IMR-90 (cell line): ENCODE measurements around the gene FBH1. TPM values are rescaled to one million over a fixed set of nuclear protein-coding genes. Genes with fewer than 3 reads are reported as not detected.

ENCODE experiments used
- ATAC-seq: fragments of 200-7000 bp; cut with Tn5 transposase; 2 replicates; pipeline ENCODE4 v1.9.1; 2020; ENCODE audit warnings: low read depth, mild to moderate bottlenecking, moderate library complexity
- BruUV-seq: library from RNA; stranded (reverse); fragments of 400-500 nt; replicated peaks from 2 replicates; lab custom pipeline; 2021; lab: Mats Ljungman, UMichigan
- CTCF ChIA-PET: fragments of 300-600 bp; formaldehyde crosslinking; extraction: SDS; loops from one replicate; lab custom pipeline; 2021; ENCODE audit warnings: antibody characterized with exemption; lab: Yijun Ruan, JAX
- POLR2A ChIA-PET: fragments of 300-600 bp; sonication (Branson Sonifier 250); formaldehyde crosslinking; loops from one replicate; lab custom pipeline; 2022; ENCODE audit warnings: antibody characterized with exemption; ENCODE audit not compliant: unreplicated experiment; lab: Charles Lee
- DNase-seq: peaks from one replicate; pipeline ENCODE4 v3.0.0; 2013
- H2AFZ ChIP-seq: replicated peaks from 2 replicates; pipeline ENCODE3; 2013; ENCODE audit warnings: low read length, mild to moderate bottlenecking; ENCODE audit not compliant: poor library complexity
- H2AK5ac ChIP-seq: 2 replicates; pipeline ENCODE4 v1.6.1; 2013; ENCODE audit warnings: low read depth, low read length, inconsistent platforms
- H2AK9ac ChIP-seq: replicated peaks from 2 replicates; pipeline ENCODE3; 2013; ENCODE audit warnings: mild to moderate bottlenecking, low read depth, low read length, moderate library complexity; ENCODE audit not compliant: poor library complexity
- H2BK120ac ChIP-seq: 2 replicates; pipeline ENCODE4 v1.6.1; 2013; ENCODE audit warnings: low read depth, low read length, inconsistent platforms
- H2BK15ac ChIP-seq: 3 replicates; pipeline ENCODE4 v1.6.1; 2013; ENCODE audit warnings: low read depth, low read length, inconsistent platforms
- H2BK20ac ChIP-seq: 2 replicates; pipeline ENCODE4 v1.6.1; 2013; ENCODE audit warnings: low read depth, mild to moderate bottlenecking, inconsistent platforms, low read length, moderate library complexity
- H2BK5ac ChIP-seq: 2 replicates; pipeline ENCODE4 v1.6.1; 2013; ENCODE audit warnings: mild to moderate bottlenecking, low read depth, low read length, inconsistent platforms; ENCODE audit not compliant: poor library complexity, severe bottlenecking
- H3K14ac ChIP-seq: replicated peaks from 2 replicates; pipeline ENCODE4 v1.6.1; 2013; ENCODE audit warnings: low read depth, low read length, inconsistent platforms
- H3K18ac ChIP-seq: 2 replicates; pipeline ENCODE4 v1.6.1; 2013; ENCODE audit warnings: low read depth, low read length, control low read depth
- H3K23ac ChIP-seq: 2 replicates; pipeline ENCODE4 v1.6.1; 2013; ENCODE audit warnings: low read depth, low read length, inconsistent platforms
- H3K27ac ChIP-seq: 2 replicates; pipeline ENCODE4 v1.5.1; 2013; ENCODE audit warnings: mild to moderate bottlenecking, control low read depth, low read length; ENCODE audit not compliant: insufficient read depth
- H3K27me3 ChIP-seq: 2 replicates; pipeline ENCODE4 v1.6.1; 2013; ENCODE audit warnings: low read length; ENCODE audit not compliant: control insufficient read depth, insufficient read depth
- H3K36me3 ChIP-seq: 2 replicates; pipeline ENCODE4 v1.6.1; 2013; ENCODE audit warnings: low read length, mixed read lengths; ENCODE audit not compliant: control insufficient read depth, insufficient read depth
- H3K4ac ChIP-seq: 2 replicates; pipeline ENCODE4 v1.6.1; 2013; ENCODE audit warnings: low read depth, low read length, inconsistent platforms
- H3K4me1 ChIP-seq: 2 replicates; pipeline ENCODE4 v1.6.1; 2013; ENCODE audit warnings: low read length, mixed read lengths; ENCODE audit not compliant: control insufficient read depth, insufficient read depth
- H3K4me2 ChIP-seq: 2 replicates; pipeline ENCODE4 v1.6.1; 2013; ENCODE audit warnings: low read depth, mild to moderate bottlenecking, control low read depth, low read length, moderate library complexity
- H3K4me3 ChIP-seq: 2 replicates; pipeline ENCODE4 v1.5.1; 2013; ENCODE audit warnings: low read depth, mild to moderate bottlenecking, control low read depth, low read length, moderate library complexity; ENCODE audit not compliant: insufficient read depth
- H3K56ac ChIP-seq: 2 replicates; pipeline ENCODE4 v1.6.1; 2013; ENCODE audit warnings: low read length, inconsistent platforms; ENCODE audit not compliant: insufficient read depth; ENCODE audit errors: extremely low read depth
- H3K79me1 ChIP-seq, 2 experiments: 2 replicates each; pipeline ENCODE4 v1.6.1; 2013; ENCODE audit warnings: low read length in 2 of 2, inconsistent platforms in 1 of 2, low read depth in 1 of 2
- H3K9ac ChIP-seq: 2 replicates; pipeline ENCODE4 v1.6.1; 2013; ENCODE audit warnings: low read depth, low read length, control low read depth
- H3K9me1 ChIP-seq: 2 replicates; pipeline ENCODE4 v1.6.1; 2013; ENCODE audit warnings: low read length, inconsistent platforms; ENCODE audit not compliant: insufficient read depth
- H3K9me3 ChIP-seq: 2 replicates; pipeline ENCODE4 v1.6.1; 2013; ENCODE audit warnings: low read length; ENCODE audit not compliant: control insufficient read depth, insufficient read depth
- H4K20me1 ChIP-seq: 2 replicates; pipeline ENCODE4 v1.6.1; 2013; ENCODE audit warnings: low read length, inconsistent platforms; ENCODE audit not compliant: insufficient read depth
- H4K5ac ChIP-seq: 2 replicates; pipeline ENCODE4 v1.6.1; 2013; ENCODE audit warnings: mild to moderate bottlenecking, low read depth, low read length, control low read depth
- H4K8ac ChIP-seq, 2 experiments: 2 replicates each; pipeline ENCODE4 v1.6.1; 2013; ENCODE audit warnings: low read depth in 2 of 2, low read length in 2 of 2, control low read depth in 1 of 2, inconsistent platforms in 1 of 2
- H4K91ac ChIP-seq: 2 replicates; pipeline ENCODE4 v1.6.1; 2013; ENCODE audit warnings: low read depth, low read length, inconsistent platforms; ENCODE audit not compliant: insufficient read depth
- BHLHE40 ChIP-seq: fragments of 150-350 bp; IDR thresholded peaks from 2 replicates; pipeline ENCODE4 v1.6.1; 2016; ENCODE audit warnings: mild to moderate bottlenecking, low read depth, low read length
- CEBPB ChIP-seq: IDR thresholded peaks from 2 replicates; pipeline ENCODE4 v1.6.1; 2012; ENCODE audit warnings: low read depth, low read length, improper control_type of control experiment
- CHD1 ChIP-seq: IDR thresholded peaks from 2 replicates; pipeline ENCODE4 v1.6.1; 2012; ENCODE audit warnings: low read depth, low read length, improper control_type of control experiment
- FOS ChIP-seq: fragments of 150-350 bp; IDR thresholded peaks from 2 replicates; pipeline ENCODE4 v1.6.1; 2016; ENCODE audit warnings: low read depth, low read length
- MAFK ChIP-seq: IDR thresholded peaks from 2 replicates; pipeline ENCODE4 v1.6.1; 2012; ENCODE audit warnings: low read depth, low read length, improper control_type of control experiment
- MAZ ChIP-seq: IDR thresholded peaks from 2 replicates; pipeline ENCODE4 v1.6.1; 2012; ENCODE audit warnings: low read depth, mild to moderate bottlenecking, low read length, improper control_type of control experiment, moderate library complexity, borderline replicate concordance
- NFE2L2 ChIP-seq: fragments of 150-350 bp; IDR thresholded peaks from 2 replicates; pipeline ENCODE4 v1.6.1; 2016; ENCODE audit warnings: low read depth, mild to moderate bottlenecking, low read length
- POLR2A ChIP-seq: IDR thresholded peaks from 2 replicates; pipeline ENCODE4 v1.6.1; 2012; ENCODE audit warnings: mild to moderate bottlenecking, low read depth, low read length
- RAD21 ChIP-seq: IDR thresholded peaks from 2 replicates; pipeline ENCODE4 v1.6.1; 2012; ENCODE audit warnings: low read length, improper control_type of control experiment
- RCOR1 ChIP-seq: IDR thresholded peaks from 2 replicates; pipeline ENCODE4 v1.6.1; 2012; ENCODE audit warnings: mild to moderate bottlenecking, low read length, improper control_type of control experiment; ENCODE audit not compliant: insufficient replicate concordance
- RFX5 ChIP-seq: IDR thresholded peaks from 2 replicates; pipeline ENCODE4 v1.8.0; 2012; ENCODE audit warnings: low read depth, mild to moderate bottlenecking, low read length, moderate library complexity
- SMC3 ChIP-seq: fragments of 150-350 bp; IDR thresholded peaks from 2 replicates; pipeline ENCODE4 v1.6.1; 2016; ENCODE audit warnings: low read depth, mild to moderate bottlenecking, antibody characterized with exemption, low read length, moderate library complexity
- WGBS, 2 experiments: methylation state at CpG; one replicate each; pipeline versions ENCODE4 v1.1.5 to v1.1.7; 2013; ENCODE audit warnings: missing lambda C conversion rate in 2 of 2; ENCODE audit not compliant: insufficient read length in 1 of 2; ENCODE audit errors: extremely low coverage in 2 of 2; 5-methylcytosine and 5-hydroxymethylcytosine counted together
- dilution Hi-C: fragments of 300-500 bp; cut with HindIII; formaldehyde crosslinking; loops from one replicate; pipeline ENCODE4 v1.14.3; 2018; ENCODE audit warnings: low sequenced_read_pairs; ENCODE audit not compliant: unreplicated experiment
- in situ Hi-C: fragments of 300-500 bp; cut with MboI; formaldehyde crosslinking; loops from 3 replicates; pipeline ENCODE4 v1.14.3; 2019; ENCODE audit warnings: low sequenced_read_pairs, inconsistent platforms, mixed read lengths
- intact Hi-C: fragments of 100-400 bp; cut with micrococcal nuclease; formaldehyde crosslinking; loops from 2 replicates; pipeline ENCODE4 v1.10.0; 2022
- polyA plus RNA-seq, 3 experiments: library from polyadenylated mRNA; depleted of rRNA; stranded (reverse); fragments of >200 nt; gene quantifications; 2 replicates each; pipeline ENCODE4 v1.2.3, GENCODE V29; 2012; ENCODE audit warnings: low replicate concordance in 1 of 3
- total RNA-seq: library from RNA; depleted of rRNA; stranded (reverse); fragments of >200 nt; gene quantifications from 2 replicates; pipeline ENCODE4 v1.2.3, GENCODE V29; 2012
- TF ChIP-seq, protein P1 (sequence below): fragments of 150-350 bp; IDR thresholded peaks from 2 replicates; pipeline ENCODE4 v1.6.1; 2016; ENCODE audit warnings: low read depth, mild to moderate bottlenecking, low read length, moderate library complexity, borderline replicate concordance
- TF ChIP-seq, protein P2 (sequence below): conservative IDR thresholded peaks from 2 replicates; pipeline ENCODE4 v1.5.1; 2012; ENCODE audit warnings: mild to moderate bottlenecking, low read depth, low read length, improper control_type of control experiment
- TF ChIP-seq, protein P3 (sequence below): fragments of 150-350 bp; IDR thresholded peaks from 2 replicates; pipeline ENCODE4 v1.6.1; 2017; ENCODE audit warnings: mild to moderate bottlenecking, antibody characterized with exemption, low read length, low read depth

FBH1 gene
- total and polyA plus RNA-seq, 2 of the 4 experiments (the other 2 are of a cell fraction): 59.3 to 72.2 TPM

- in situ Hi-C loops: no loop called here
- no peaks in the 10 kb centered on the region for H3K27me3 ChIP-seq
- H2BK15ac ChIP-seq: peak overlapping the region; percentile 15; the same call in 1 of the 3 replicates
- H2BK120ac ChIP-seq: peak overlapping the region; percentile 80
- H3K9ac ChIP-seq: no peak overlapping the region
- H2AK5ac ChIP-seq: peak overlapping the region; percentile 97
- H3K56ac ChIP-seq: no peak overlapping the region
- H2AK9ac ChIP-seq: peak overlapping the region; percentile 88
- H3K9me1 ChIP-seq: peaks cover 13% of the 10 kb centered on the region
- WGBS, 2 experiments: 97% methylated on average over 7 of the region's 17 CpGs; no CpG with 5 or more reads in 1 of the 2 experiments
- H2BK5ac ChIP-seq: no peak overlapping the region
- peak overlapping the region; percentile 0; the same call in 1 of the 2 replicates for H4K91ac ChIP-seq
- H2BK20ac ChIP-seq: peak overlapping the region; percentile 56; the same call in 1 of the 2 replicates
- H3K4me2 ChIP-seq: no peak overlapping the region
- peak overlapping the region; percentile 24 for H3K4ac ChIP-seq
- H3K36me3 ChIP-seq: peaks cover 8% of the 10 kb centered on the region; the same call in 1 of the 2 replicates
- H3K14ac ChIP-seq: no peak overlapping the region; the same call in 1 of the 2 replicates
- no peak overlapping the region for H3K18ac ChIP-seq
- no peak overlapping the region for H2AFZ ChIP-seq
- H3K4me3 ChIP-seq: no peak overlapping the region
- no peak overlapping the region for H4K5ac ChIP-seq
- ChIA-PET CTCF (no interaction called here), POLR2A (no interaction called here)
- BruUV-seq: no TSS peak
- H3K23ac ChIP-seq: no peak overlapping the region
- DNase-seq (no peak), ATAC-seq (no peak)
- H4K8ac ChIP-seq: no peak overlapping the region
- H4K20me1 ChIP-seq: no peaks in the 10 kb centered on the region
- H3K27ac ChIP-seq: no peak overlapping the region
- dilution Hi-C loops: no loop called here
- H3K4me1 ChIP-seq: peaks cover 18% of the 10 kb centered on the region
- intact Hi-C loops: loop anchor here (10.0 kb wide), 1 partner anchor 208 kb away; no protein-coding TSS in a partner anchor
- peaks cover 0 to 10% of the 10 kb centered on the region in 2 experiments; a peak in 1 of 4 replicates for H3K79me1 ChIP-seq
- H3K9me3 ChIP-seq: no peaks in the 10 kb centered on the region
- TF ChIP-seq, protein P1, sequence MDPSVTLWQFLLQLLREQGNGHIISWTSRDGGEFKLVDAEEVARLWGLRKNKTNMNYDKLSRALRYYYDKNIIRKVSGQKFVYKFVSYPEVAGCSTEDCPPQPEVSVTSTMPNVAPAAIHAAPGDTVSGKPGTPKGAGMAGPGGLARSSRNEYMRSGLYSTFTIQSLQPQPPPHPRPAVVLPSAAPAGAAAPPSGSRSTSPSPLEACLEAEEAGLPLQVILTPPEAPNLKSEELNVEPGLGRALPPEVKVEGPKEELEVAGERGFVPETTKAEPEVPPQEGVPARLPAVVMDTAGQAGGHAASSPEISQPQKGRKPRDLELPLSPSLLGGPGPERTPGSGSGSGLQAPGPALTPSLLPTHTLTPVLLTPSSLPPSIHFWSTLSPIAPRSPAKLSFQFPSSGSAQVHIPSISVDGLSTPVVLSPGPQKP: no peak
- TF ChIP-seq CHD1: no peak
- no peak for TF ChIP-seq RCOR1
- TF ChIP-seq MAZ: no peak
- no peak for TF ChIP-seq RAD21
- TF ChIP-seq MAFK: no peak
- no peak for TF ChIP-seq POLR2A
- no peak for TF ChIP-seq BHLHE40
- TF ChIP-seq FOS: no peak
- TF ChIP-seq, protein P2, sequence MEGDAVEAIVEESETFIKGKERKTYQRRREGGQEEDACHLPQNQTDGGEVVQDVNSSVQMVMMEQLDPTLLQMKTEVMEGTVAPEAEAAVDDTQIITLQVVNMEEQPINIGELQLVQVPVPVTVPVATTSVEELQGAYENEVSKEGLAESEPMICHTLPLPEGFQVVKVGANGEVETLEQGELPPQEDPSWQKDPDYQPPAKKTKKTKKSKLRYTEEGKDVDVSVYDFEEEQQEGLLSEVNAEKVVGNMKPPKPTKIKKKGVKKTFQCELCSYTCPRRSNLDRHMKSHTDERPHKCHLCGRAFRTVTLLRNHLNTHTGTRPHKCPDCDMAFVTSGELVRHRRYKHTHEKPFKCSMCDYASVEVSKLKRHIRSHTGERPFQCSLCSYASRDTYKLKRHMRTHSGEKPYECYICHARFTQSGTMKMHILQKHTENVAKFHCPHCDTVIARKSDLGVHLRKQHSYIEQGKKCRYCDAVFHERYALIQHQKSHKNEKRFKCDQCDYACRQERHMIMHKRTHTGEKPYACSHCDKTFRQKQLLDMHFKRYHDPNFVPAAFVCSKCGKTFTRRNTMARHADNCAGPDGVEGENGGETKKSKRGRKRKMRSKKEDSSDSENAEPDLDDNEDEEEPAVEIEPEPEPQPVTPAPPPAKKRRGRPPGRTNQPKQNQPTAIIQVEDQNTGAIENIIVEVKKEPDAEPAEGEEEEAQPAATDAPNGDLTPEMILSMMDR: no peak
- TF ChIP-seq SMC3: no peak
- TF ChIP-seq RFX5: no peak
- TF ChIP-seq NFE2L2: no peak
- no peak for TF ChIP-seq CEBPB
- TF ChIP-seq, protein P3, sequence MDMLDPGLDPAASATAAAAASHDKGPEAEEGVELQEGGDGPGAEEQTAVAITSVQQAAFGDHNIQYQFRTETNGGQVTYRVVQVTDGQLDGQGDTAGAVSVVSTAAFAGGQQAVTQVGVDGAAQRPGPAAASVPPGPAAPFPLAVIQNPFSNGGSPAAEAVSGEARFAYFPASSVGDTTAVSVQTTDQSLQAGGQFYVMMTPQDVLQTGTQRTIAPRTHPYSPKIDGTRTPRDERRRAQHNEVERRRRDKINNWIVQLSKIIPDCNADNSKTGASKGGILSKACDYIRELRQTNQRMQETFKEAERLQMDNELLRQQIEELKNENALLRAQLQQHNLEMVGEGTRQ: no peak
Measured at GRCh38 chr10:5956146-5956936, 66.3 kb downstream of the FBH1 start.
